ENCODE results near the gene FIBP.

DNA sequence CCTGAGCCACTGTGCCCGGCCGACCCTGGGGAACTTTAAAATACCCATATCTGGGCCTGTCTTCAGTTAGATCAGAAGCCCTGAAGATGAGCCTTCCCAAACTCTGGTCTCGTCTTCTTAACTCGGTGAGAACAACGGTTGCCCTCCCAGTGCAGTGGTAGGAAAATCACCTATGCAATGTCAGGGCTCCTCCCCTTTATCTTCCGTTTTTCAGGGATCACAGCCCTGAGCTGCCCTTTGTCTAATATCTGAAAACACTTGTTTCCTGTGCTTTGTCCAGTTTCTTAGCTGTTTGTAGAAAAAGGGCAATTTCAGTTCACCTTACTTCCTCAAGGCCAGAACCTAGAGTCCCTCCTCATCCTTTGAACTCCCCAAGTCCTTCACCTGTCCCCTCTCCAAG lies 40.4 kb upstream of the FIBP start:
- TF ChIP-seq, protein P1, sequence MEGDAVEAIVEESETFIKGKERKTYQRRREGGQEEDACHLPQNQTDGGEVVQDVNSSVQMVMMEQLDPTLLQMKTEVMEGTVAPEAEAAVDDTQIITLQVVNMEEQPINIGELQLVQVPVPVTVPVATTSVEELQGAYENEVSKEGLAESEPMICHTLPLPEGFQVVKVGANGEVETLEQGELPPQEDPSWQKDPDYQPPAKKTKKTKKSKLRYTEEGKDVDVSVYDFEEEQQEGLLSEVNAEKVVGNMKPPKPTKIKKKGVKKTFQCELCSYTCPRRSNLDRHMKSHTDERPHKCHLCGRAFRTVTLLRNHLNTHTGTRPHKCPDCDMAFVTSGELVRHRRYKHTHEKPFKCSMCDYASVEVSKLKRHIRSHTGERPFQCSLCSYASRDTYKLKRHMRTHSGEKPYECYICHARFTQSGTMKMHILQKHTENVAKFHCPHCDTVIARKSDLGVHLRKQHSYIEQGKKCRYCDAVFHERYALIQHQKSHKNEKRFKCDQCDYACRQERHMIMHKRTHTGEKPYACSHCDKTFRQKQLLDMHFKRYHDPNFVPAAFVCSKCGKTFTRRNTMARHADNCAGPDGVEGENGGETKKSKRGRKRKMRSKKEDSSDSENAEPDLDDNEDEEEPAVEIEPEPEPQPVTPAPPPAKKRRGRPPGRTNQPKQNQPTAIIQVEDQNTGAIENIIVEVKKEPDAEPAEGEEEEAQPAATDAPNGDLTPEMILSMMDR (IDR thresholded peaks at IDR 0.05): no peak
- TF ChIP-seq POLR2A (IDR thresholded peaks at IDR 0.05): no peak
